NOMO-1 treated with dmso at 0.1 percent for 144 hours (cell line): ENCODE measurements around the gene ATAD2B.
"Not testable (repeated sequence)": the region's sequence is repeated elsewhere in the genome, so short reads cannot be mapped to it uniquely, and the experiment has no call there.

Experiments used
- DNase-seq: peaks from one replicate; lab custom pipeline; 2025; ENCODE audit not compliant: unreplicated experiment; lab: John Stamatoyannopoulos, UW

Gene ATAD2B

DNA sequence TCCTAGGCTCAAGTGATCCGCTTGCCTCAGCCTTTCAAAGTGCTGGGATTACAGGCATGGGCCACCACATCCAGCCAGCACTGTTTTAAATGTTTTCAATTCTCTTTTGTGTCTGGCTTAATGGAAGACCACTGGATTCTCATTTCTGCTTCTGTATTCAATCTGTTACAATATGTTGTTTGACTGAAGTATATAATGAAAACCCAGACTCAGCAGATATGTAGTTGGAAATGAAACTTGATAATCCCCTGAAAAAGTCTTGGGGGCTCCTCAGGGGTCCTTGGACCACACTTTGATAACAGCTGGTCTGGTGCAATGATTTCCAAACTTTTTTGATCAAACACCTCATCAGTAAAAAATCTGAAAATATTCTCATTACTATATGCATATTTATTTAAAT lies 132.7 kb downstream of the ATAD2B start:
- no peak for DNase-seq

DNA sequence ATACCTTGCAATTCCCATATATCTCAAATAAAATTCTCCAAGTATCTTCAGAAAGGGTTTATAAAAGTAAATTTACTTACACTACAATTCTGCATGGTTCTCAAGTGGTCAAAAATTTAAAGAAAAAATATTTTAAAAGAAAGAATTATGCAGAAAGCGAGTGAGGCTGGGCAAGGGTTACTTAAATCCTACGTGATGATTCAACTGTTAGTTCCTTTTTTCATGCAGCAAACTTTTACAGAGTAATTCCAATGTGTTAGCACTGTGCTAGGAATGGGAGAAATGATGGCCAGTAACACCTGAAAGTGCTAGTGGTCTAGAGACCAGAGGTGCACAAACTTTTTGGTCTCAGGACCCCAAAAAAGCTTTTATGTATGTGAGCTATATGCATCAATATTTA lies 133.4 kb downstream of the ATAD2B start:
- DNase-seq, result no peak

DNA sequence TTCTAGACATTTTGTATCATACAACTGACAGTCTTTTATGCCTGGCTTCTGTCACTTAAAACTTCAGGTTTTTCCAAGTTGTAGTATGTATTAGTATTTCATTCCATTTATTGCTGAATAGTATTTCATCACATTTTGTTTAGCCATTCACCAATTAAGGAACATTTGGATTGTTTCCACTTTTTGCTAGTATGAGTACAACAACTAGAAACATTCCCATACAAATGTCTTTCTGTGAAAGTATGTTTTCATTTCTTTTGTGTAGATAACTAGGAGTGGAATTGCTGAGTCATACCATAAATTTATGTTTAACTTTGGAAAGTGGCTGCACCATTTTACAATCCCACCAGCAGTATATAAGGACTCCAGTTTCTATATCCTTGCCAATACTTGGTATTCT lies 135.9 kb downstream of the ATAD2B start:
- DNase-seq, result no peak

DNA sequence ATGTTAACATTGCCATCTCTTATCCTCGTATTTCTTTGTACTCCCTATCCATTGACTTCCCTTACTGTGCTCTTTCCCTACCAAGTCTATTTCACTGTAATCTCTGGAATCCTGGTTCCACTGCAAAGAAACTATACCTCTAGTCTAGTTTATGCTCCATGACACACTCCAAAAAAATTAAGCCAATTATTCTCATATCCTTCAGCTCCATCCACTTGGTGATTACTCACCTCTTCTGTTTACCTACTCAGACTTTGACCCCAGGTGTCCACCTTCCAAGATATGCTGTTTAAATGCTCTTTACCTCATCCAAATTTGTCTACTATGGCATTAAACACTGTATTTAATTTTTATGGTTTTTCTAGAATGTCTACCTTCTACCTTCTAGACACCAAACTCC lies 137.9 kb downstream of the ATAD2B start:
- no peak for DNase-seq

DNA sequence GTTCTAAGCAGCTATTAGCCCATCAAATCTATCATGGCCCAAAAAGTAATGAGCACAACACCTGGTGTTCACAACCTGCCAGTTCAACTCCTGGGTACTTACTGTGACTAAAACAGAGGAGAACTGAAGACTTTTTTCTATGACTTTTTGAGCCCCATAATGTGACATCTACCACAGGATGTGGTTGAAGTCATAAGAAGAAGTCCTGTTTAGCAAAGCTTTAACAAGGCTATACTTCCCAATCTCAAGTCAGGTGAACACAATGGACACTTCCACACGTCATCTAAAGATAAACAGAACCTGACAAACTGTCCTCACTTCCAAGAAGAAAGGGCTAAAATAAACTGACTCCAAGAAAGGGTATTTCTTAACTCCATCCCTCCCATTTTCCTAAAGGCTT lies 138.8 kb downstream of the ATAD2B start:
- peak; percentile 6 for DNase-seq

DNA sequence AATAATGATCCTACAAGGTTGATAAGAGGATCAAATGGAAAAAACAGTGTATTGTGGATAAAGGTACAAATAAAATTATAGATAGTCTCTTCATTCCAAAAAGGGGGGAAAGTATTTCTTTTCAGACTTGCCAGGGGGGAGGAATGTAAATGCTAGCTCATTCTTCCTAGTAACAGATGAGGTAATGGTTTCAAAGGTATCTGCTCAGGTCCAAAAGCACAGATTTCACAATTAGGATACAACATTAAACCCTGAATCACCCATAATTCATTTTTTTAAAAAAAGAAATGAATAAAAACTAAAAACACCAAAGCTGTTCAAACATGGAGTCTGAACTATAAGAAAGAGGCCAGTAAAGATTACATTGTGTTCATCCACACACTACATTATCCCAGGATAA lies 142.0 kb downstream of the ATAD2B start:
- no peak for DNase-seq

DNA sequence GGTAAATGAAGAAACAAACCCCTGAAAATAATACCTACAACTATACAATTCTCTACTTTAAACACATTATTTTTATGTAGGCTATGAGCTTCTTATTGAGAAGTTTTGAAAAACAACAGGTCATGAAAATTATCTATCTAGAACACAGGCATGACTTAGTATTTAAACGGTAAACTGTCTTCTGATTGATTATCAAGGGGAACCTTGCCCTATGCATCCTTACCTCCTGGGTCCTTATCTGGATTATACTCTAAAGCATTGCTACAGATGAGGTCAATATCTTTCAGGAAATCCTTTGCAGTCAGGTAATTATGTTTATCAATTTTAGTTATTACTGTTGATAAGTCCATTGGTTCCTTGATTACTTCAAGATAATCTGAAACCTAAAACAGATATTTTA lies 144.3 kb downstream of the ATAD2B start:
- no peak for DNase-seq

DNA sequence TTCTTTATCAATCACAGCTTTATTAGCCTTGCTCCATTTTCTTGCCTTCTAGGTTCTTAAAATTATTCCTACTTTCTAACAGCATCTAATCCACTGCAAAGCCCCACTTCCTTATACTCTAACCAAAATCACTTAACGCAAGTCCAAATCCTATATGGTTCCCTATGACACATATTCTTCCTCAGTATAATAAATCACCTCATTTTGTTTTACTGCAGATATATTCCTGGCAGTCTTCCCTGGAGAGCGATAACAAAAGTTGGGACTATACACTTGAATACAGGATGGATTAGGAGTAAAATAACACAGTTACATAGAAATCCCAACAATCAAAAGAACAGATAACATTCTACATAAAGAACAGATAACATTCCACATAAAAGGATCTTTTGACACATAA lies 144.8 kb downstream of the ATAD2B start:
- DNase-seq, result no peak

DNA sequence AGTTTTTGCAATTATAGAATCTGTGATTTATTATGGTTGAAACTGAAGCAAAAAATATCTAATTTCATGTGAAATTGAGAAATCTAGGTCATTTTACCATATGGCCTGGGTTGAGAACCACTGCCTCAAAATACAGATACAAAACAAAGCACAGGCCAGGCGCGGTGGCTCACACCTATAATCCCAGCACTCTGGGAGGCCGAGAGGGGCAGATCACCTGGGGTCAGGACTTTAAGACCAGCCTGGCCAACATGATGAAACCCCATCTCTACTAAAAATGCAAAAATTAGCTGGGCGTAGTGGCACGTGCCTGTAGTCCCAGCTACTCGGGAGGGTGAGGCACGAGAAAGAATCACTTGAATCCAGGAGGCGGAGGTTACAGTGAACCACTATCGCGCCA lies 146.5 kb downstream of the ATAD2B start:
- DNase-seq, result not testable (repeated sequence)

DNA sequence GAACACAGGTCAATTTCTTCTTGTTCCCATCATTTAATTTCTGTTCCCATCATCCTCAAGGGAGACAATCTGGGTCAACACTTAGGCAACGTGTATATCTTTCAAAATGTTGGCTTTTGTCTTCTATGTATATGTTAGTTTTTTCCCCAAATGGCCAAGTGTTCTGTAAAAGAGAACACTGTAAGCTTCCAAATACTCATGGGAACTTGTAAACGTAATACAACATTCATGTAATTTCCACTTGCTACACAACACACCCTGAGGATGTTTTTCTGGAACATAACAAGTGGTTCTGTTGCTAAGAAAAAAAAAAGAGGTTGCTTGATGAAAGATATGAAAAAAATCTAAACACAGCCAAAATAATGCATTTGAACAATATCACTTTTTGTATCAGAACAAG lies 149.1 kb downstream of the ATAD2B start:
- DNase-seq, result no peak

DNA sequence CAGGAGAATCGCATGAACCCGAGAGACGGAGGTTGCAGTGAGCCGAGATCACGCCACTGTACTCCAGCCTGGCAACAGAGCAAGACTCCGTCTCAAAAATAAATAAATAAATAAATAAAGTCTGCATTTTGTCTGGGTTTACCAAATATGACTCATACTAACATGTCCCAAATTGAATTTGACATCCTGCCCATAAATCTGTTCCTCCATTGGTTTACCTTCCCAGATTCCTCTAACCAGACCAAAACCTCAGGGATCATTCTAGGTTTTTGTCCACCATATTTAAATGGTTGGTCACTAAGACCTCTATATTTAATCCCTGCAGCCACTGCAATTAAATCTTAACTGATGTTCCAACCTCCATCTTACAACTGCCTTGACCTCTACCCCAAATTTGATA lies 150.9 kb downstream of the ATAD2B start:
- no peak for DNase-seq

DNA sequence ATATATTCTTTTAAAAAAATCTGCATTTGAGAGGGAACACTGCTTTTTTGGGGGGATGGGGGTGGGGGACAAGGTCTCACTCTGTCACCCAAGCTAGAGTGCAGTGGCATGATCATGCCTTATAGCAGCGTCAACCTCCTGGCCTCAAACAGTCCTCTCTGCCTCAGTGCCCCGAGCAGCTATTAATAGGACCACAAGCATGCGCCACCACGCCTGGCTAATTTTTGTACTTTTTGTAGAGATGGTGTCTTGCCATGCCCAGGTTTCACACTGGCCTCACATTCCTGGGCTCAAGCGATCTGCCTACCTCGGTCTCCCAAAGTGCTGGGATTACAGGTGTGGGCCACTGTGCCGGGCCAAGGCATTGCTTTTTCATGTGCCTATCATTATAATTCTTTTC lies 154.2 kb downstream of the ATAD2B start:
- no peak for DNase-seq

DNA sequence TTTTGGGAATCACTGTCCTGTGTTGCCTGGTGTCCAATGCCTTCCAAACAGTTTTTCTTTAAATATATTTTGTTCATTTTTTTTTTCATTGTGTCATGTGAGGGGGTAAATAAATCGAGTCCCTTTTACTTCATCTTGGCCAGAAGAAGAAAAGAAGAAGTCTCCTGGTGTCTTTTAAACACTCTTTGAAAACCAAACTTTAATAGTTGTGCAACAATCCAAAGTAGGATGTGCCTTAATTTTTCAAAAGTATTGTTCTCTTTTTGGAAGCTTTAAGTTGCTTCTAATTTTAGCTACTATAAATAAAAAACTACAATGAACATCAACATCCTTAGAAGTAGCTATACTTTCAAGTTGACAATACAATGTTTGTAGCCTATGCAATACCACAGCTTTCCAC lies 154.9 kb downstream of the ATAD2B start:
- no peak for DNase-seq

DNA sequence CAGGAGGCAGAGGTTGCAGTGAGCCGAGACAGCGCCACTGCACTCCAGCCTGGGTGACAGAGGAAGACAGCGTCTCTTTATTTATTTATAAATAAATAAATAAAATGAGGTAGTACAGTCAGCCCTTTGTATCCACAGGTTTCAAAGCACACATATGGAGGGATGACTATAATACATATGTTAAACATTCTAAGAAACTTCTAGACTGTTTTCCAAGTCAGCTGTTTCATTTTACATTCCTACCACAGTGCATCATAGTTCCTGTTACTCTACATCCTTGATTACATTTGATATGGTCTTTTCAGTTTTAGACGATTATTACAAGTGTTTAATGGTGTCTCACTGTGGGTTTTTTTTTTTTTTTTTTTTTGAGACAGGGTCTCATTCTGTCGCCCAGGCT lies 157.6 kb downstream of the ATAD2B start:
- no peak for DNase-seq

DNA sequence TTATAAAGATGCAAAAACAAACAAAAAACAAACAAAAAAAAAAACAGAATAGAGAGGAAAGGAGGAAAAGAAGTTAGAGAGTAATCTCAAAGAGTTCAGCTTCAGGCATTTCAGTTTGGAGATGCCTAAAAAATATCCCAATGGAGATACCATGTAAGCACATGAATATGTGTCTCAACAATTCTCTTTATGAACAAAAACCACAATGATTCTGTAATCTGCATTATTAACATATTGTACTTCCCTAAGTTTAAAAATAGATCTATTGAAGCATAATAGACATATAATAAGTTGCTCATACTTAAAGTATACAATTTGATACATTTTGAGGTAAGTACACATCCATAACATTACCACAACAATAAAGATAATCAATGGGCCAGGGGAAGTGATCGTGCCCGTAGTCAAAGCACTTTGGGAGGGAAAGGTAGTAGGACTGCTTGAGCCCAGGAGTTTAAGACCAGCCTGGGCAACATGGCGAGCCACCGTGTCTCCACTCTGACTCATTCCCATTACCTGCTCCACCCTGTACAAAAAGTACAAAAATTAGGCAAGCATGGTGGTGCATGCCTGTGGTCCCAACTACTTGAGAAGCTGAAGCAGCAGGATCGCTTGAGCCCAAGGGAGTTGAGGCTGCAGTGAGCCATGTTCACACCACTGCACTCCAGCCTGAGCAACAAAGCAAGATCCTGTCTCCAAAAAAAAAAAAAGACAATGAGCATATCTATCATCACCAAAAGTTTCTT lies 158.9 kb downstream of the ATAD2B start:
- peak; percentile 26 for DNase-seq

DNA sequence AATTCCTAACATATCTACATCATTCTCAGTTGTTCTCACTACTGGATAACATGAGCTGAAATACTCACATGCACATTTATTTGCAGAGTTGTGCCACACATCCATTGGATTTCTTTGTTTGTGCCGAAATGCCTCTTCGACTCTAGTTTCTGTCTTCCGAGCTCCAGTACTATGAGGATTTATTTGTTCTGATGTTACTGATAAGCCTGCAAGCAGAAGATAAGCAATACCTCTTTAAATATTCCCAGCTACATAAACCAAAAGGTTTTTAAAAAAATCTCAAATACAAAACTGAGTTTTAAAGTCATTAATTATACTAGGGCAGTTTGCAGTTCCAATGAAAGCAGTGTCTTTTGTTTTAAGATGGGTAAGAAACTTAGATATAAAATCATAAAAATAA lies 164.8 kb downstream of the ATAD2B start:
- DNase-seq, result no peak

DNA sequence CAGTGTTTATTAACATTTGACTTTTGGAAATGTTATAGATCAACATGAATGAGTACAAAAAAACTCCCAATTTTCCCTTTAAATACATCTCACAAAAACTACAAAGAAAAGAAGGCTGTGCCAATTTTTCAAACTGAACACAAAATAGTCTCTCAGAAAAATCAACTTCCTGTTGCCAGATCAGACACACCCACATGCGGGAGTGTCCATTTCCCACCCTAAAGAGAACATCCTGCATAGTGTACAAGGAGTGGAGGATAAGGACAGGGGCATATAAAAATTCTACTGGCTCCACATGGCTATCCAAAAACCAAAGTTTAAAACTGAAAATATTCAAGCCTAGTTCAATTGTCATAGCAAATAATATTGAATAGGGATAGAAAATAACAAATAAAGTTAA lies 165.3 kb downstream of the ATAD2B start:
- no peak for DNase-seq

DNA sequence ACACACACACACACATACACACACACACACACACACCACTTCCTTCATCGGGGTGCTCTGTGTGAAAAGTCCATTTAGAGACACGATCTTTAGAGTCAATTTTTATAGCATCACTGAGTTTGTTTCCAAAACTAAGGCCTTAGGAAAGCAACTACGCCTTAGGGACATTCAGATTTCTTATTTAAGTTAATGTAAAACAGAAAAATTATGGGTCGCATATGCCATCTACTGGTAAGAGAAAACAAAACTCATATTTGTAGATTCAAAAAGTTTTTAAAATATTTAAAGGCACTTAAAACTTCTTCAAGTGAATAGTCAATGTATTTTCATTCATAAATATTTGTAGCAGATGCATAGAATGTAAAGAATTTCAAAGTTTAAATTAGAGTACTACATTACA lies 166.2 kb downstream of the ATAD2B start:
- no peak for DNase-seq

DNA sequence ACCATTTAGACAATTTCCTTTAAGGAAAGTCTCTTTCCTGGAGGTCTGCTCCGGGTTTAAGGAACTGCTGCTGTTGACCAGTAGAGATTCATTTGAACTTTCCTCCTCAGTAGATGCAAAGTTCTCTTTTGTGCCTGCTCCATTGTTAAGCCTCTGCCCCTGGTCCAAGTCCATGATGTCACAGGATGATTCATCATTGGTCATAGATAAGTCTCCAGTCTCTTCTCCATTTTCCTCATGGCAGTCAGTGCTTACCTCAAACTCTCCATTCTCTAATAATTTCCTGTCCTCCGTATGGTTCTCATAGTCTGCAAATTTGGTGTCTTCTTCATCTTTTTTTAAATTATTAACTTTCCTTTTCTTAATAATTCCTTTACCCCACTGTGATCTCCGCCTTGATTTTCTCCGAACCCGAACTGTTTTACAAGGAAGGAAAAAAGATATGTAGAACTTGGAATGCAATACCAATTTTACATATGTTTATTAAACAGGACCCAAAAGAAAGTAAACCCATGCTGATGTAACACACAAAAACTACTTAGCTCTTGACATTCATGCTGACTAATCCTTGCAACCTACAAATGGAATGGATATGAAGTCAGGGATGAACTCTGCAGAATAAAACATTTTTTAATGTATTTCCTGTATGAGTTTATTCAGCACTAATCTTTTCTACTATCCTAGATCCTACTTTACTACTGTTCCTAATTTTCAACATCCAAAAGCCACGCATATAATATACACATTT lies 169.1 kb downstream of the ATAD2B start:
- DNase-seq, result no peak

DNA sequence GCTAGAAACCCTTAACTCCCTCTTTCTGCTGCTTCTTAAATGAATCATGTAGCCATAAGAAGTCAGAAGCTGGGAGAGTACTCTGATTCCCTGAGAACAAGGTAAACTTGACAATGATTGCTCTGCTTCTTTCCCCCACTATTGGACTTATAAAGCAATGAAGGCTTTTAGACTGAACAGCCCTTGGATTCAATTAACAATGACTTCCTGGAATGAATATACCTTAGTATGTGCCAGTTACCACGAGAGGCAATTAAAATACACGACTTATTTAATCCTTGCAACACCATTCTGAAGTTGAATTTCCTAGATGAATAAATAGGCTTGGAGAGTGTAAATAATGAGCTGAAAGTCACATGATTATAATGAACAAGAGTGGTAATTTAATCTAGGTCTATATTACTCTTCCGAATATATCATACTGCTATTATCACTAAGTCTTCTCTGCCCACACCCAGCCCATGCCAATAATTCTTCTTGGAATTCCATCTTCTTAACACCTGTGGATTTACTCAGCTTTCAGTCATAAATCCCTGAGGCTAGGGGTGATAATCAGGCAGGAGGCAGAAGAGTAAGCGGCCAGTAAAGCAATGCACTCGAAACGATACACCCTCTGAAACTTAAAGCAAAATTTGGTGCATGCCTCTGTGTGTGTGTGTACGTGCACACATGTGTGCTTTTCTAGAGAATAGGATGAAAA lies 170.2 kb downstream of the ATAD2B start:
- no peak for DNase-seq

DNA sequence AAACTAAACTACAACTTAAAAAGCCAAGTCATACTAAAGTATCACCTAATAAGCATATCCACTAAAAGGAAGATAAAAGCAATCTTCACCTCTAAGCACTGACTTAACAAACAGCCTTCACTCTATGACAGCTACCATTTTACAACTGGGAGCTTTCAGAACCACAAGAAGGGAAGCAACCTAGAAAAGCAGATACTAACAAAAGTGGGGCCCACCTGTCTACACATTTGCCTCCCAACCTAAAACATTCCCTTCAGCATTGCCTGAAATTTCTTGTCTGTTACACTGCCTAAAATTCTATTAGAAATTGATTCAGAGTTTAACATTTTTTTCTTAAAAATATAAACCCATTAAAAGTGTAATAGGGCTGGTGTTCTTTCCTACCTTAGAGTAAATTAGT lies 172.0 kb downstream of the ATAD2B start:
- DNase-seq, result no peak
